Esophagus (tissue), 2 donors: ENCODE data around the gene AP2M1. TPM values are rescaled to one million over a fixed set of nuclear protein-coding genes. Genes with fewer than 3 reads are reported as not detected.

Experiments used
- H3K27ac ChIP-seq, 2 donors: one replicate each; pipeline ENCODE4 v1.5.1; 2013; ENCODE audit warnings: low read depth in 2 of 2, mild to moderate bottlenecking in 2 of 2, inconsistent platforms in 1 of 2, low read length in 1 of 2, moderate library complexity in 1 of 2
- H3K27me3 ChIP-seq, 2 donors: one replicate each; pipeline ENCODE4 v1.6.1; 2013; ENCODE audit warnings: low read length in 2 of 2, control low read depth in 1 of 2, mild to moderate bottlenecking in 1 of 2; ENCODE audit not compliant: insufficient read depth in 2 of 2, control insufficient read depth in 1 of 2
- H3K36me3 ChIP-seq, 2 donors: one replicate each; pipeline ENCODE4 v1.6.1; 2013; ENCODE audit warnings: low read length in 1 of 2; ENCODE audit not compliant: control insufficient read depth in 2 of 2, insufficient read depth in 2 of 2
- H3K4me1 ChIP-seq, 2 donors: one replicate each; pipeline ENCODE4 v1.6.1; 2013; ENCODE audit warnings: low read length in 1 of 2; ENCODE audit not compliant: control insufficient read depth in 2 of 2, insufficient read depth in 2 of 2
- H3K4me3 ChIP-seq, 2 donors: one replicate each; pipeline ENCODE4 v1.5.1; 2013; ENCODE audit warnings: low read length in 2 of 2, mild to moderate bottlenecking in 2 of 2, low read depth in 1 of 2, moderate library complexity in 1 of 2
- H3K9me3 ChIP-seq, 2 donors: one replicate each; pipeline ENCODE4 v1.6.1; 2013; ENCODE audit warnings: mild to moderate bottlenecking in 2 of 2, low read depth in 1 of 2, low read length in 1 of 2, moderate library complexity in 1 of 2; ENCODE audit not compliant: control insufficient read depth in 2 of 2, insufficient read depth in 1 of 2
- WGBS, 2 donors: extraction: QIAGEN DNeasy Blood & Tissue Kit; methylation state at CpG; one replicate each; pipeline ENCODE4 v1.1.7; 2013; 5-methylcytosine and 5-hydroxymethylcytosine counted together
- polyA plus RNA-seq, 2 donors: library from polyadenylated mRNA; stranded (reverse); fragments of 200-250 nt; gene quantifications; one replicate each; pipeline ENCODE4 v1.2.3, GENCODE V29; 2013
- donor health status: healthy with polysubstance abuse.
- donor health status: Bipolar disorder and iron deficiency.

The AP2M1 gene
- polyA plus RNA-seq, result 100 to 1,000 TPM in 1 of 2 donors, 10 to 100 TPM in 1; 94.2 to 210 TPM

DNA sequence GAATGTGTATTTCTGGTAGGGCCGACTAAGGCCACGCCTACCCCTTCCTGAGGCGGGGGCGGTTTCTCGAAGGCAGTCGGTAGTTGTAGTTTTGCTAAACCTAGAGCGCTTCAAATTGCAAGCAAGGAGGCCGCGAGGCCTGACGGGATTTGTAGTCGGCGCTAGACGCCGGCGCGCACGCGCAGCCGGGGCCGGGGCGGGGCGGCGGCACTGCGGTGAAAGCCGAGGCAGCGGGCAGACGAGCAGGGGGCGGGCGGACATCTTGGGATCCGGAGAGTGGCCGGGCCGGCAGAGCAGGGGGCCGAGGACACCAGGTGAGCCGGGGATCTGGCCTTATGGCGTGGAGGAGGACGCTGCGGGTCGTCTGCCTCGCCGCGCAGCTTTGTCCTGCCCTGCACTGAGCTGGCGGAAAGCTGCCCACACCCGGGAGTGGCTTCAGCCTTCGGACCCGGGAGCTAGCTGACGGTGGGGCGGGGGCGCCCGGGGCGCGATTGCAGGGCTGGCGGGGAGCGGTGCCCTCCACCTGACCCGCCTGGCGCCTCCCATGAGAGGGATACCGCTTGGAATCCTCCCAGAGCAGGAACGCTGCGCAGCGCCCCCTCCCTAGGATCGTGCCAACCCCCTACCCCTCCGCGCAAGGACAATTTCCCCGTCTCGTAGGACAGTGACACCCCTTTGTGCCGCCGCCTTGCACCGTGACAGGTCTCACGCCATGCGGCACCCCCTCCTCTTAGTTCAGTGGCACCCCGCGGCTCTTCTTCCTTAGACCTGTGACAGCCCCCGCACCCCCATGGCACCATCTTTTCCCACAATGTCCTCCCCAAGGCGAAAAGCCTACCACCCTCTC lies at the start of gene AP2M1:
Gene AP2M1, plus strand, starts transcription at position 210 of the 847 bp plus-strand sequence. CDS start 2,139 bp downstream, outside the sequence.
- no peaks in the 10 kb centered on the region for H3K9me3 ChIP-seq
- peaks cover 6 to 19% of the 10 kb centered on the region in 2 donors for H3K4me1 ChIP-seq
- 0% methylated on average over 59 to 73 of the region's 73 CpGs for WGBS, 2 donors
- H3K4me3 ChIP-seq, result peak within 1 kb of the TSS; percentile 91 to 97
- H3K27me3 ChIP-seq, result no peaks in the 10 kb centered on the region
- H3K36me3 ChIP-seq, result peaks cover 3 to 35% of the 10 kb centered on the region in 2 donors
- H3K27ac ChIP-seq, result peak within 1 kb of the TSS; percentile 84 to 95

DNA sequence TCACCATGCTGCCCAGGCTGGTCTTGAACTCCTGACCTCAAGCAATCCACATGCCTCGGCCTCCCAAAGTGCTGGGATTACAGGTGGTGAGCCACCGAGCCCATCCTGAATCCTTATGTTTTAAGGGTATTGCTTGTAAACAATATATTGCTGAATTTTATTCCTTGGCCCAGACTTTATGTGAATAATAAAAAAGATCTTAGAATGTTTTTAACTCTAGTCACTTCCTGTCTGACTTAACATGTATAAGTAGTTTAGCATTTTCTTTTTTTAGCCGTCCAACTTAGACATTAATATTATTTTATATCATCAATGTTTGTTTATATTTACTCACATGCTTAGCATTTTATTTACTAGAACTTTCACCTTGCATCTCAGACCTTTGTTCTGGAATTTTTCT lies 48.6 kb upstream of the AP2M1 start:
- Histone ChIP-seq H3K27ac (no peak overlapping the region), H3K9me3 (no peaks in the 10 kb centered on the region), H3K27me3 (no peaks in the 10 kb centered on the region), H3K4me1 (no peaks in the 10 kb centered on the region), H3K36me3 (no peaks in the 10 kb centered on the region), H3K4me3 (no peak overlapping the region)
- WGBS, 2 donors, result 71 to 72% methylated on average over 3 of the region's 3 CpGs

DNA sequence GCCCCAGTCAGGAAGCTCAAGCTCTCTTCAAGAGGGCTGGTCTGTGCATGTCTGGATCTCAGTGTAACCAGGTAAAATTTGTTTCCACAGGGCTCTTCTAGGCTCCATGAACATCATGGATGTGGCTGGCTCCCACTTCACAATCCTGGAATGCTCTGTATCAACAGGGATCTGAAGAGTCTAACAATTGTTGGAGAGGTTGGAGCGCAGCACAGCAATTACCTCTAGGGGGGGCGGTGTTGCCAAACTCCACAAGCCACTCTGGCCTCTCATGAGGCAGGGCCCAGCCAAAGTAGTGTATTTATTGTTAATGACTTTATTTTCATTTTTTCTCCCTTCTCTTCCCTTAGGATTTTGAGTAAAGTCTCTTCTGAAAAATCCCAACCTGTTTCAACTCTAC lies 45.6 kb upstream of the AP2M1 start:
- Histone ChIP-seq H3K9me3 (no peaks in the 10 kb centered on the region), H3K36me3 (no peaks in the 10 kb centered on the region), H3K4me1 (no peaks in the 10 kb centered on the region), H3K4me3 (no peak overlapping the region), H3K27me3 (no peaks in the 10 kb centered on the region), H3K27ac (no peak overlapping the region)
- WGBS, 2 donors, result 23 to 50% methylated on average over 2 of the region's 2 CpGs

DNA sequence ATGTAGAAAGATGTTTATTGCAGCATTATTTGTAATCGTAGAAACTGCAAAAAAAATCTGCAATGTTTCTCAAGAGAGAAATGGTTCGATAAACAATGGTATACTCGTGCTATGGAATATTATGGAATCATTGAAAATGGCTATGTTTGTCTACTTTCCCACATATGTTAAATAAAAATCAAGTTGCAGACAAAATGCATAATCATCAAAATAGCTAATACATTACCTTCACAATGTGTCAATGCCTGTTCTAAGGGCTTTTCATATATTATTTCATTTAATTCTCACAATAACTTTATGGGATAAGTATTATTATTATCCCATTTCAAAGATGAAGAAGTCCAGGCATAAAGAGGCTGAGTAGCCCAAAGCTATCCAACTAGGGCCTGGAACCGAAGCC lies 41.7 kb upstream of the AP2M1 start:
- Histone ChIP-seq H3K27me3 (no peaks in the 10 kb centered on the region), H3K4me3 (no peak overlapping the region), H3K36me3 (peaks cover 0 to 4% of the 10 kb centered on the region in 2 donors), H3K27ac (no peak overlapping the region), H3K9me3 (no peaks in the 10 kb centered on the region), H3K4me1 (no peaks in the 10 kb centered on the region)
- 92 to 94% methylated on average over 4 of the region's 4 CpGs for WGBS, 2 donors

DNA sequence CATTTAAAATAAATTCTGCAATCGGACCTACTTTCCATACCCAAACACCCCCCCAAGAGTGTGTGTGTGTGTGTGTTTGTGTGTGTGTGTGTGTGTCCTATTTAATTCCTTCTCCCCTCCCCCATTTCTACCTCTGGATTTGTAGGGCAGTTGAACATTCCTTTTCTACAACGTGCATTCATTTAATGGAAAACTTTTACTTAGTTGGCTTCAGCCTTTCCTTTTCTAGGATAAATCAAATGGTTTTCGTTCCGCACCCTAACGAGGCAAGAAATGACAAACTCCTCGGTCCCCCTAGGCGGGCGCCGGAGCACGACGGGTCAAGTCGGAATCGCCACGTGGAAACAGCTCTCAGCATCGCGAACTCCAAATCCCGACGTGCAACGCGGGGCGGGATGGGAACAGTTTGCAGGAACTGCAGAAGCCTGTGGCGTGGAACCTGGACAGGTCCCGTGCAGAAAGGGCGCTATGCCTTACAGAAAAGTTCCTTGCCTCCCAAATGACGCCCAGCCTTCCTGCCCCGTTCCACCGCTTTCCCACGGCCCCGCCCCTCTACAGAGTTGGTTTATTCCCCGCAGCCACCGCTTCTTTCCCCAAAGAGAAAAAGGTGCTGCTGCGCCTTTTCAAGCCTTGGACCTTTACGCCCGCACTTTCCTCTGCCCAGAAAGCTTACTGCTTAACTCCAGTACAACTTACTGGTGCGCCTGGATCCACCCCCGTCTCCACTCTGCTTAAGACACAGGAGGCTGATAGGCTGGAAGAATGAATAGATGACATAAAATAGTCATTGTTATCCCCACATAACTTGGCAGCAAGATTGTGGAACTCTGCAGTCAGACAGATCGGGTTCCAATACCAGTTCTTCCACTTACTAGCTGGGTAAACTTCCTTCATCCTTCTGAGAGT lies 40.6 kb upstream of the AP2M1 start:
- H3K27me3 ChIP-seq, result no peaks in the 10 kb centered on the region
- WGBS, 2 donors, result 1% methylated on average over 32 to 37 of the region's 37 CpGs
- H3K9me3 ChIP-seq, result no peaks in the 10 kb centered on the region
- peak overlapping the region; percentile 74 to 93 for H3K4me3 ChIP-seq
- peak overlapping the region; percentile 93 to 95 for H3K27ac ChIP-seq
- H3K4me1 ChIP-seq, result no peaks in the 10 kb centered on the region
- peaks cover 0 to 4% of the 10 kb centered on the region in 2 donors for H3K36me3 ChIP-seq

DNA sequence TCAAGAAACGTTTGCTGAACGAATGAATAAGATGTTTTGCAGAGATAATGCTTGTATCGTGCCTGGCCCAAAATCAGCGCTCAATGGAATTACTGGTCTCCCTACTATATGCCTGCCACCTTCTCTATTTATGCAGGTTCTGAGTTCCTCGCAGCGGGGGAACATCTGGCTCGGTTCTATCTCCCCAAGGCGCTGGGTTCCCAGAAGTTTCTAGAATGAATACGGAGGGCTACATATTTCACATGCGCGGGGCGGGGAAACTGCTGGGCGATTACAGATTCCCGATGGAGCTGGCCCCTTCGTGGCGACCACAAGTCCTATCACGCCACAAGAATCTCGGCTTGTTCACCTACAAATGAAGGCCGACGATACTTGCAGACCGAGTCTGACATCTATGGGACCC lies 39.9 kb upstream of the AP2M1 start:
- H3K27me3 ChIP-seq, result no peaks in the 10 kb centered on the region
- H3K36me3 ChIP-seq, result peaks cover 0 to 4% of the 10 kb centered on the region in 2 donors
- H3K27ac ChIP-seq, result peak overlapping the region; percentile 93 to 95
- H3K9me3 ChIP-seq, result no peaks in the 10 kb centered on the region
- H3K4me1 ChIP-seq, result no peaks in the 10 kb centered on the region
- H3K4me3 ChIP-seq, result peak overlapping the region; percentile 74 to 93
- WGBS, 2 donors, result 0 to 1% methylated on average over 21 of the region's 21 CpGs

DNA sequence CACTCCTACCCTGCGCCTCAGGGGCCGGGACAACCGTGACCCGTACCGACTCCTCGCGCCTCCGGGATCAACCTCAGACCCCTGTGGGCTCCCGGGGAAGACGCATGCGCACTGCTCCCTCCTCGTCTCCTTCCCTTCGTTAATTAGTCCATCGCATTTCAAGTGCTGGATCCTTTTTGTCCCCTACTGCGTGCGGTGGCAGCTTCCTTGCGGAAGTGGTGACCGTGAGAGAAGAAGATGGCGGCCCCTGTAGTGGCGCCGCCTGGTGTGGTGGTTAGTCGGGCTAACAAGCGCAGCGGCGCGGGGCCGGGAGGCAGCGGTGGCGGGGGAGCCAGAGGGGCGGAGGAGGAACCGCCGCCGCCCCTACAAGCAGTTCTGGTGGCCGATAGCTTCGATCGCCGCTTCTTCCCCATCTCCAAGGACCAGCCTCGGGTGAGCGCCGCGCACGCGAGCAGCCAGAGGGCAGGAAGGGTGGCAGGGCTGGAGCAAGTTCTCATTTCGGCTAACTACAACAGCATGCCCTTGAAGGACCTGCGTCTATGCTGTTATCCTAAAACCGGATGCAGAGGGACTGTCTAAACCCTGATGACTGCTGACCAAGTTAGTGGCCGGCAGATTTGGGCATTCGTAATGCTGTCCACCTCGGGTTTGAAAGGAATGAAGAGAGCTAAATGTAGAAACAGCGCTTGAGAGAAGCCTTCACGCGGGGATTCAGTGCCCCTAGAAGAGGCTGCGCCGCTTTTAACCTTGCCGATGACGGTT lies 39.3 kb upstream of the AP2M1 start, which contains the start of gene EIF2B5:
Gene EIF2B5, plus strand, starts transcription at position 210 of the 762 bp plus-strand sequence. Its CDS starts 28 bp downstream, at position 238.
- 0% methylated on average over 56 of the region's 56 CpGs for WGBS, 2 donors
- peaks cover 0 to 5% of the 10 kb centered on the region in 2 donors for H3K36me3 ChIP-seq
- no peaks in the 10 kb centered on the region for H3K4me1 ChIP-seq
- H3K27me3 ChIP-seq, result no peaks in the 10 kb centered on the region
- H3K27ac ChIP-seq, result peak within 1 kb of the TSS; percentile 93 to 95
- no peaks in the 10 kb centered on the region for H3K9me3 ChIP-seq
- peak within 1 kb of the TSS; percentile 74 to 93 for H3K4me3 ChIP-seq

DNA sequence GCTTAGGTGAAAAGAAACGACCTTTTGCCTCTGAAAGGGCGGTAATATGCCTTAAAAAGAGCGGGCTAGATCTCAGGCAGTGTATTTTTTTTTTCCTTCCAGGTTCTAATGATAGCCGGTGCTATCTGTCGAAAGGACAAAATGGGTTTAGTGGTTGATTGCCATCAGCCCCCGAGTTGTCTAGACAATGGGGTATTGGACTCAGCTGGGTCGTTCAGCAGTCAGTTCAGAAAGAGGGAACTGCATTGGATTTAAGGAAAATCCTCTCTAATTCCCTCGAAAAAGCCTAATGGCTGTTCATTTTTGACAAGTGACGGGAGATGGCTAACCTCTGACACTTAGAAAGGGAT lies 38.8 kb upstream of the AP2M1 start:
- H3K9me3 ChIP-seq, result no peaks in the 10 kb centered on the region
- no peaks in the 10 kb centered on the region for H3K27me3 ChIP-seq
- peak overlapping the region; percentile 93 to 95 for H3K27ac ChIP-seq
- H3K4me1 ChIP-seq, result no peaks in the 10 kb centered on the region
- H3K4me3 ChIP-seq, result peak overlapping the region; percentile 74 to 93
- WGBS, 2 donors, result 2 to 3% methylated on average over 9 of the region's 9 CpGs
- peaks cover 0 to 9% of the 10 kb centered on the region in 2 donors for H3K36me3 ChIP-seq

DNA sequence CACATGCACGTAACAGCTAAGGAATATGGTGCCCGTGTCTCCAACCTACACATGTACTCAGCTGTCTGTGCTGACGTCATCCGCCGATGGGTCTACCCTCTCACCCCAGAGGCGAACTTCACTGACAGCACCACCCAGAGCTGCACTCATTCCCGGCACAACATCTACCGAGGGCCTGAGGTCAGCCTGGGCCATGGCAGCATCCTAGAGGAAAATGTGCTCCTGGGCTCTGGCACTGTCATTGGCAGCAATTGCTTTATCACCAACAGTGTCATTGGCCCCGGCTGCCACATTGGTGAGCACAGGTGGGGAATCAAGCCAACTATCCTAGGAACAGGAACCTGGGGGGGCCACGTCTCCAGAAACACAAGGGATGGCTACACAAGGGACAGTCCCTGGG lies 34.2 kb upstream of the AP2M1 start:
- Histone ChIP-seq H3K9me3 (no peaks in the 10 kb centered on the region), H3K36me3 (peaks cover 8 to 44% of the 10 kb centered on the region in 2 donors), H3K27ac (no peak overlapping the region), H3K4me1 (no peaks in the 10 kb centered on the region), H3K27me3 (no peaks in the 10 kb centered on the region), H3K4me3 (no peak overlapping the region)
- 92 to 94% methylated on average over 10 of the region's 10 CpGs for WGBS, 2 donors
